GM12891 (cell line): ENCODE data around the gene ALKBH5. TPM values are rescaled to one million over a fixed set of nuclear protein-coding genes. Genes with fewer than 3 reads are reported as not detected.

Source experiments
- DNase-seq: peaks from one replicate; pipeline ENCODE4 v3.0.0; 2011; ENCODE audit warnings: low spot score; ENCODE audit not compliant: insufficient read length
- FAIRE-seq: peaks from 2 replicates; lab custom pipeline; 2011; peaks lifted over from hg19 to GRCh38; lab: Jason Lieb, UNC
- PAX5 ChIP-seq: IDR thresholded peaks from 2 replicates; pipeline ENCODE4 v1.6.1; 2011; ENCODE audit warnings: low read length, moderate library complexity, mild to moderate bottlenecking; ENCODE audit not compliant: insufficient read depth, severe bottlenecking
- POLR2A ChIP-seq: IDR thresholded peaks from 2 replicates; pipeline ENCODE4 v1.6.1; 2011; ENCODE audit warnings: low read depth, low read length, control low read depth
- POLR2AphosphoS5 ChIP-seq: IDR thresholded peaks from 2 replicates; pipeline ENCODE4 v1.6.1; 2011; ENCODE audit warnings: low read depth, low read length, control low read depth
- POU2F2 ChIP-seq: IDR thresholded peaks from 2 replicates; pipeline ENCODE4 v1.6.1; 2011; ENCODE audit warnings: low read depth, mild to moderate bottlenecking, control low read depth, low read length, moderate library complexity
- SPI1 ChIP-seq: IDR thresholded peaks from 2 replicates; pipeline ENCODE4 v1.6.1; 2011; ENCODE audit warnings: low read depth, low read length, control low read depth
- TAF1 ChIP-seq: IDR thresholded peaks from 2 replicates; pipeline ENCODE4 v1.6.1; 2011; ENCODE audit warnings: low read depth, low read length, control low read depth
- polyA plus RNA-seq: library from polyadenylated mRNA; unstranded; fragments of >200 nt; gene quantifications from one replicate; pipeline ENCODE4 v1.2.1, GENCODE V29; 2012; ENCODE audit warnings: low read depth, missing spikeins, inconsistent platforms; ENCODE audit not compliant: missing spikeins

Gene ALKBH5
- 38.6 TPM for polyA plus RNA-seq

- FAIRE-seq: peak; percentile 99
- DNase-seq: peak; percentile 98
- TF ChIP-seq POU2F2 (peak; percentile 89), SPI1 (peak; percentile 45; the same call in 1 of the 2 replicates), PAX5 (no peak), TAF1 (no peak), POLR2A (no peak), POLR2AphosphoS5 (peak; percentile 22; the same call in 1 of the 2 replicates)
Observed at GRCh38 chr17:18183334-18184142, at the start of gene ALKBH5. Gene ALKBH5 (plus strand): TSS chr17:18183828. CDS start chr17:18184244, 416 bp downstream.

GRCh38 chr17:18136357-18136756 lies 47.3 kb upstream of the ALKBH5 start:
- TF ChIP-seq POLR2A (no peak), TAF1 (no peak), POLR2AphosphoS5 (no peak), POU2F2 (no peak), SPI1 (no peak), PAX5 (no peak)
- DNase-seq (no peak), FAIRE-seq (no peak)

GRCh38 chr17:18138065-18138749 lies 45.4 kb upstream of the ALKBH5 start:
- no peak for FAIRE-seq
- TF ChIP-seq POU2F2: no peak
- TF ChIP-seq TAF1: no peak
- TF ChIP-seq PAX5: no peak
- no peak for TF ChIP-seq POLR2AphosphoS5
- no peak for TF ChIP-seq POLR2A
- no peak for TF ChIP-seq SPI1
- no peak for DNase-seq

GRCh38 chr17:18139092-18139491 lies 44.5 kb upstream of the ALKBH5 start:
- FAIRE-seq (no peak), DNase-seq (no peak)
- TF ChIP-seq TAF1 (no peak), PAX5 (no peak), POLR2AphosphoS5 (no peak), POU2F2 (no peak)

GRCh38 chr17:18139498-18139897 lies 44.1 kb upstream of the ALKBH5 start:
- TF ChIP-seq POLR2AphosphoS5 (no peak), TAF1 (no peak), POU2F2 (no peak), POLR2A (no peak), PAX5 (no peak), SPI1 (no peak)
- FAIRE-seq (no peak), DNase-seq (no peak)

GRCh38 chr17:18139949-18140348 lies 43.7 kb upstream of the ALKBH5 start:
- DNase-seq (no peak), FAIRE-seq (no peak)
- no peak for TF ChIP-seq PAX5
- no peak for TF ChIP-seq POLR2A
- no peak for TF ChIP-seq POU2F2
- no peak for TF ChIP-seq POLR2AphosphoS5
- no peak for TF ChIP-seq TAF1
- TF ChIP-seq SPI1: no peak

DNA sequence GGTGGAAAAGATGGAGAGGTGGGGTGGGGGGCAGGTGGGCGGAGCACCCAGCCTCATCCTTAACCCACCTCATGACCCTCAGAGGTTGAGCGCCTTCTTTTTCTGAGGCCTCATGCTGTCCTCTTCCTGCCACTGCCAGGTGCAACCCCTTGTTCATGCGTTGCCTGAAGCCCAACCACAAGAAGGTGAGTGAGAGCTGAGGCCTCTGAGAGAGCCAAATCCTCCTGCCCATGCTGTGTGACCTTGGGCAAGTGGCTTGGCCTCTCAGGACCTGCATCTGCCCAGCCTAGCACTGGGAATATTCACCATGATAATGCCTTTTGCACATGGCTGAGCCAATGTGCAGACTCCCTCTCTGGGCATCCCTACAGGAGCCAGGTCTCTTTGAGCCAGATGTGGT lies 43.0 kb upstream of the ALKBH5 start:
- TF ChIP-seq POU2F2 (no peak), POLR2AphosphoS5 (no peak), TAF1 (no peak)
- DNase-seq: no peak
- peak; percentile 31 for FAIRE-seq

DNA sequence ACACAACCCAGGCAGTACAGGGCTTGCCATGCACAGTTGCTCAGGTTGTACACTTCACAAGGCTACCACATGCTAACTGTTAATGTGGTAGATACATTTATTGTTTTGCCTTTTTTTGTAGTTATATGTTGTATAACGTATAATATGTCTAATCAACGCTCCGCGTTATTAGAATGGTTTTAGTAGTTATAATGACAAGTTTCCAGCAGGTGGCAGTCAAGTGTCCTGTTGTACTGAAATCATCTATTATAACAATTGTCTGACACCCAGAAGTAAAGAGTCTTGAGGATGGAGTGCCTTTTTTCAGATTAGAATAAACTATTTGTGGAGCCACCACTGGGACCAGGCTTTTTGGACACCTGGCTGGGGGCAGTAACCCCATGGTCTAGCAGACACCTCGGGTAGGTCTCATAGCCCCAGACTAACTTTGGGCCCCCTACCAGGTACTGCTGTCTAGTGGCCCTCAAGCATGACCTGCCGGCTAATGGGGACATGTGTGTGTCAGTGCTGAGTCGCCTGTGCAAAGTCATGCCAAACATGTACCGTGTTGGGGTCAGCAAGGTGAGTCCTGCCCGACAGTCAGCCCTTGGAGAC lies 42.3 kb upstream of the ALKBH5 start:
- FAIRE-seq: peak; percentile 66
- TF ChIP-seq POLR2A: no peak
- DNase-seq: peak; percentile 51

DNA sequence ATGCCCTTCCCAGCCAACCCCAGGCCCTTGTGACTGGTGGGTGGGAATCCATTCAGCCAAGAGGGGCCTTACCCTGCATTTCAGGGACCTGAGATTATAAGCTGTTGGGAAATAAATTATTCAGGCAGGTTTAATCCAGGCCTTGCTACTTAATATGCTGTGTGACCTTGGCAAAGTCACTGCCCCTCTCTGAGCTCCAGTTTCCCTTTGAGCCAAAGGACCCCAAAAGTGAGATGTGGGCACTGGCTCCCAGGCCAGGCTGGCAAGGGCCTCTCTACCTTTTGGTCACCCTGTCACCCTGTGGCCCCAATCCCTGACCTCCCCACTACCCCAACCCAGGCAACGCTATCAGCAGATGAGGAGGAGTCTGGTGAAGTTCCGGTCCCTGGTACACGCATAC lies 41.2 kb upstream of the ALKBH5 start:
- FAIRE-seq (no peak), DNase-seq (no peak)
- TF ChIP-seq PAX5 (no peak), POU2F2 (no peak), TAF1 (no peak), SPI1 (no peak), POLR2AphosphoS5 (no peak), POLR2A (no peak)
